ENCODE measurements around the gene RTN4R. TPM values are rescaled to one million over a fixed set of nuclear protein-coding genes. Genes with fewer than 3 reads are reported as not detected.
A peak's percentile ranks its signal among the peaks of the same experiment; 100 is the strongest.

RTN4R gene
- total and polyA plus RNA-seq, 9 of the 15 experiments (the other 6 are each of a cell fraction or from before 2014, with no cell fraction given), result 0.04 to 2.8 (median 1.4) TPM; not detected in 3

DNA sequence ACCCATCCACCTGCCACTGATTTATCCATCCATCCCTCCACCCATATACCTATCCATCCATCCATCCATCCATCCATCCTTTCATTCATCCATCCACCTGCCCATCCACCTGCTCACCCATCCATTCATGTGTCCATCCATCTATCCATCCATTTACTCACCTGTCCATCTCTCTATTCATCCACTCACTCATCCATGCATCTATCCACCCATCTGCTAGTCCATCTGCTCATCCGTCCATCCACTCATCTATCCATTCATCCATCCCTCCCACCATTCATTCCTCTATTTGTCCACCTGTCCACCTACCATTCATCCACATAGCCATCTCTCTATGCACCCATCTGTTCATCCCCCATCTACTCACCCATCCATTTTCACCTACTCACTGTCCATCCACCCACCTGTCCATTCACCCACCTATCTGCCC lies 68.7 kb downstream of the RTN4R start (continued):
- TF ChIP-seq CREBBP (IDR thresholded peaks at IDR 0.05; ENCODE audit: low read depth, low read length) (peak; percentile 75), ZC3H4 (CRISPR knock-in tag; IDR thresholded peaks at IDR 0.05; ENCODE audit: borderline replicate concordance) (no peak), ZNF561 (CRISPR knock-in tag; conservative IDR thresholded peaks at IDR 0.05) (no peak), ZBTB5 (IDR thresholded peaks at IDR 0.05) (0 out of 2 replicates have a peak, but pooled peaks have one; percentile 52), CBX2 (IDR thresholded peaks at IDR 0.05; ENCODE audit: insufficient read depth, low read length, poor library complexity, severe bottlenecking) (peak; percentile 14), CTBP1 (IDR thresholded peaks at IDR 0.05; ENCODE audit: borderline replicate concordance) (0 out of 2 replicates have a peak, but pooled peaks have one; percentile 30), LARP7 (IDR thresholded peaks at IDR 0.05) (peak; percentile 96), MCM3 (IDR thresholded peaks at IDR 0.05) (peak; percentile 90), FOXK2 (conservative IDR thresholded peaks at IDR 0.05 in 1 of 2, IDR thresholded peaks at IDR 0.05 in 1 of 2; ENCODE audit: low read depth in 2 of 2) (peak in 1 of 2 experiments; percentile 47; a peak in 1 of 4 replicates), ZNF79 (CRISPR knock-in tag; IDR thresholded peaks at IDR 0.05; ENCODE audit: low read depth) (no peak), ELF4 (CRISPR knock-in tag; IDR thresholded peaks at IDR 0.05) (peak; percentile 54; the same call in 1 of the 2 replicates), ARID2 (IDR thresholded peaks at IDR 0.05) (peak; percentile 33; the same call in 1 of the 2 replicates), SAFB (IDR thresholded peaks at IDR 0.05; ENCODE audit: borderline replicate concordance, low read depth, low read length) (no peak), CEBPZ (IDR thresholded peaks at IDR 0.05; ENCODE audit: borderline replicate concordance, low read depth, low read length) (no peak), HDAC1 (IDR thresholded peaks at IDR 0.05) (peak in 1 of 2 experiments; percentile 62; a peak in 1 of 4 replicates)
- TF ChIP-seq, protein P1, sequence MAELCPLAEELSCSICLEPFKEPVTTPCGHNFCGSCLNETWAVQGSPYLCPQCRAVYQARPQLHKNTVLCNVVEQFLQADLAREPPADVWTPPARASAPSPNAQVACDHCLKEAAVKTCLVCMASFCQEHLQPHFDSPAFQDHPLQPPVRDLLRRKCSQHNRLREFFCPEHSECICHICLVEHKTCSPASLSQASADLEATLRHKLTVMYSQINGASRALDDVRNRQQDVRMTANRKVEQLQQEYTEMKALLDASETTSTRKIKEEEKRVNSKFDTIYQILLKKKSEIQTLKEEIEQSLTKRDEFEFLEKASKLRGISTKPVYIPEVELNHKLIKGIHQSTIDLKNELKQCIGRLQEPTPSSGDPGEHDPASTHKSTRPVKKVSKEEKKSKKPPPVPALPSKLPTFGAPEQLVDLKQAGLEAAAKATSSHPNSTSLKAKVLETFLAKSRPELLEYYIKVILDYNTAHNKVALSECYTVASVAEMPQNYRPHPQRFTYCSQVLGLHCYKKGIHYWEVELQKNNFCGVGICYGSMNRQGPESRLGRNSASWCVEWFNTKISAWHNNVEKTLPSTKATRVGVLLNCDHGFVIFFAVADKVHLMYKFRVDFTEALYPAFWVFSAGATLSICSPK (IDR thresholded peaks at IDR 0.05; ENCODE audit: borderline replicate concordance), result 0 out of 2 replicates have a peak, but pooled peaks have one; percentile 79
- TF ChIP-seq, protein P2, sequence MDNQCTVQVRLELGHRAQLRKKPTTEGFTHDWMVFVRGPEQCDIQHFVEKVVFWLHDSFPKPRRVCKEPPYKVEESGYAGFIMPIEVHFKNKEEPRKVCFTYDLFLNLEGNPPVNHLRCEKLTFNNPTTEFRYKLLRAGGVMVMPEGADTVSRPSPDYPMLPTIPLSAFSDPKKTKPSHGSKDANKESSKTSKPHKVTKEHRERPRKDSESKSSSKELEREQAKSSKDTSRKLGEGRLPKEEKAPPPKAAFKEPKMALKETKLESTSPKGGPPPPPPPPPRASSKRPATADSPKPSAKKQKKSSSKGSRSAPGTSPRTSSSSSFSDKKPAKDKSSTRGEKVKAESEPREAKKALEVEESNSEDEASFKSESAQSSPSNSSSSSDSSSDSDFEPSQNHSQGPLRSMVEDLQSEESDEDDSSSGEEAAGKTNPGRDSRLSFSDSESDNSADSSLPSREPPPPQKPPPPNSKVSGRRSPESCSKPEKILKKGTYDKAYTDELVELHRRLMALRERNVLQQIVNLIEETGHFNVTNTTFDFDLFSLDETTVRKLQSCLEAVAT (IDR thresholded peaks at IDR 0.05), result peak in 1 of 2 experiments; percentile 6; a peak in 1 of 4 replicates
- TF ChIP-seq, protein P3, sequence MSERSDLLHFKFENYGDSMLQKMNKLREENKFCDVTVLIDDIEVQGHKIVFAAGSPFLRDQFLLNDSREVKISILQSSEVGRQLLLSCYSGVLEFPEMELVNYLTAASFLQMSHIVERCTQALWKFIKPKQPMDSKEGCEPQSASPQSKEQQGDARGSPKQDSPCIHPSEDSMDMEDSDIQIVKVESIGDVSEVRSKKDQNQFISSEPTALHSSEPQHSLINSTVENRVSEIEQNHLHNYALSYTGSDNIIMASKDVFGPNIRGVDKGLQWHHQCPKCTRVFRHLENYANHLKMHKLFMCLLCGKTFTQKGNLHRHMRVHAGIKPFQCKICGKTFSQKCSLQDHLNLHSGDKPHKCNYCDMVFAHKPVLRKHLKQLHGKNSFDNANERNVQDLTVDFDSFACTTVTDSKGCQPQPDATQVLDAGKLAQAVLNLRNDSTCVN (CRISPR knock-in tag; IDR thresholded peaks at IDR 0.05), result peak; percentile 93

Data from K562 (cell line).